ENCODE measurements around the gene DPY19L3.

DNA sequence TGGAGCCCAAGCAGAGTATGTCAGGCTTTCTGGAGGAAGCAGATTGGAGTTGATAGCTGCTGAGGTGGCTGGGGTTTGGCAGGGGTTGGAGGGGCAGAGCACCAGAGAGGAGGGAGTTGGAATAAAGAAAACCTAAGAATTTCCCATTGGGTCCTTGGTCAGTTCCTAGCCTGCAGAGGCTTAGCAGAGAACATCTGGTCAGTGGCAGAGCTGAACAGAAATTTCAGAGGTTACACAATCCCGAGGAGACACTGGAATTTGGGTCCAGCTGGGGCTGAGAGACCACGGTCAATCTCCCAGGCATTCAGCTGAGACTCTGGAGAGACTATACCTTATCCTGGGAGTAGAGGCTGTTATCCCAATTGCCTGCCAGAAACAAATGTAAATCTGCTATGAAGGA lies 84.4 kb downstream of the DPY19L3 start:
- TF ChIP-seq POLR2AphosphoS5 (IDR thresholded peaks at IDR 0.05): no peak
- TF ChIP-seq, protein P1, sequence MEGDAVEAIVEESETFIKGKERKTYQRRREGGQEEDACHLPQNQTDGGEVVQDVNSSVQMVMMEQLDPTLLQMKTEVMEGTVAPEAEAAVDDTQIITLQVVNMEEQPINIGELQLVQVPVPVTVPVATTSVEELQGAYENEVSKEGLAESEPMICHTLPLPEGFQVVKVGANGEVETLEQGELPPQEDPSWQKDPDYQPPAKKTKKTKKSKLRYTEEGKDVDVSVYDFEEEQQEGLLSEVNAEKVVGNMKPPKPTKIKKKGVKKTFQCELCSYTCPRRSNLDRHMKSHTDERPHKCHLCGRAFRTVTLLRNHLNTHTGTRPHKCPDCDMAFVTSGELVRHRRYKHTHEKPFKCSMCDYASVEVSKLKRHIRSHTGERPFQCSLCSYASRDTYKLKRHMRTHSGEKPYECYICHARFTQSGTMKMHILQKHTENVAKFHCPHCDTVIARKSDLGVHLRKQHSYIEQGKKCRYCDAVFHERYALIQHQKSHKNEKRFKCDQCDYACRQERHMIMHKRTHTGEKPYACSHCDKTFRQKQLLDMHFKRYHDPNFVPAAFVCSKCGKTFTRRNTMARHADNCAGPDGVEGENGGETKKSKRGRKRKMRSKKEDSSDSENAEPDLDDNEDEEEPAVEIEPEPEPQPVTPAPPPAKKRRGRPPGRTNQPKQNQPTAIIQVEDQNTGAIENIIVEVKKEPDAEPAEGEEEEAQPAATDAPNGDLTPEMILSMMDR (IDR thresholded peaks at IDR 0.05): no peak
